ENCODE results near the gene SMPD3. TPM values are rescaled to one million over a fixed set of nuclear protein-coding genes. Genes with fewer than 3 reads are reported as not detected.

Gene SMPD3
- polyA plus RNA-seq, 1 donor = 1.1 TPM

- DNase-seq (ENCODE audit: low read depth) = no peak
Observed at GRCh38 chr16:68383858-68384257, 64.5 kb downstream of the SMPD3 start.

GRCh38 chr16:68382296-68382718, 66.0 kb downstream of the SMPD3 start:
- DNase-seq (ENCODE audit: low read depth) = no peak

GRCh38 chr16:68381363-68381724, 67.0 kb downstream of the SMPD3 start:
- no peak for DNase-seq (ENCODE audit: low read depth)

- DNase-seq (ENCODE audit: low read depth) = no peak
Observed at GRCh38 chr16:68380676-68381362, 67.5 kb downstream of the SMPD3 start.

GRCh38 chr16:68380348-68380670, 68.0 kb downstream of the SMPD3 start:
- no peak for DNase-seq (ENCODE audit: low read depth)

- no peak for DNase-seq (ENCODE audit: low read depth)
Observed at GRCh38 chr16:68379472-68380347, 68.6 kb downstream of the SMPD3 start.

- no peak for DNase-seq (ENCODE audit: low read depth)
Observed at GRCh38 chr16:68378436-68379415, 69.6 kb downstream of the SMPD3 start.

- no peak for DNase-seq (ENCODE audit: low read depth)
Observed at GRCh38 chr16:68377667-68378393, 70.5 kb downstream of the SMPD3 start.

- DNase-seq (ENCODE audit: low read depth) = no peak
Observed at GRCh38 chr16:68377221-68377620, 71.1 kb downstream of the SMPD3 start.

- DNase-seq (ENCODE audit: low read depth) = no peak
Observed at GRCh38 chr16:68376590-68376989, 71.7 kb downstream of the SMPD3 start.

GRCh38 chr16:68375801-68376536, 72.3 kb downstream of the SMPD3 start:
- no peak for DNase-seq (ENCODE audit: low read depth)

GRCh38 chr16:68374961-68375660, 73.2 kb downstream of the SMPD3 start:
- DNase-seq (ENCODE audit: low read depth) = no peak

- DNase-seq (ENCODE audit: low read depth) = no peak
Observed at GRCh38 chr16:68374246-68374805, 74.0 kb downstream of the SMPD3 start.

GRCh38 chr16:68373528-68374245, 74.6 kb downstream of the SMPD3 start:
- DNase-seq (ENCODE audit: low read depth) = no peak

GRCh38 chr16:68372806-68373205, 75.5 kb downstream of the SMPD3 start:
- no peak for DNase-seq (ENCODE audit: low read depth)

GRCh38 chr16:68372381-68372720, 76.0 kb downstream of the SMPD3 start:
- DNase-seq (ENCODE audit: low read depth) = no peak

- DNase-seq (ENCODE audit: low read depth) = no peak
Observed at GRCh38 chr16:68371706-68372380, 76.5 kb downstream of the SMPD3 start.

- no peak for DNase-seq (ENCODE audit: low read depth)
Observed at GRCh38 chr16:68371276-68371651, 77.0 kb downstream of the SMPD3 start.
